Suprapubic skin (tissue), 4 donors: ENCODE data around the gene RFX2. TPM values are rescaled to one million over a fixed set of nuclear protein-coding genes. Genes with fewer than 3 reads are reported as not detected.
A peak's percentile ranks its signal among the peaks of the same experiment; 100 is the strongest.

ENCODE experiments used
- DNase-seq, 2 donors: peaks; one replicate each; pipeline ENCODE4 v3.0.0-alpha.2; 2019; ENCODE audit warnings: low spot score in 2 of 2
- H3K27ac ChIP-seq: fragments of 200-600 bp; sonication (generic); one replicate; pipeline ENCODE4 v1.5.1; 2019
- H3K27me3 ChIP-seq: fragments of 200-600 bp; sonication (generic); one replicate; pipeline ENCODE4 v1.5.1; 2019
- H3K36me3 ChIP-seq: fragments of 200-600 bp; sonication (generic); one replicate; pipeline ENCODE4 v1.5.1; 2019
- H3K4me1 ChIP-seq: fragments of 200-600 bp; sonication (generic); one replicate; pipeline ENCODE4 v1.5.1; 2019
- H3K4me3 ChIP-seq: fragments of 200-600 bp; sonication (generic); one replicate; pipeline ENCODE4 v1.5.1; 2019; ENCODE audit warnings: mild to moderate bottlenecking
- H3K9me3 ChIP-seq: fragments of 200-600 bp; sonication (generic); one replicate; pipeline ENCODE4 v1.5.1; 2019
- EP300 ChIP-seq: sonication (generic); formaldehyde crosslinking; IDR thresholded peaks from one replicate; pipeline ENCODE4 v1.6.1; 2017; ENCODE audit warnings: antibody characterized with exemption
- POLR2A ChIP-seq, 2 donors: fragments of 450-650 bp; IDR thresholded peaks; one replicate each; pipeline ENCODE4 v1.6.1; 2017; ENCODE audit warnings: antibody characterized with exemption in 2 of 2, mild to moderate bottlenecking in 2 of 2, moderate library complexity in 2 of 2
- POLR2AphosphoS5 ChIP-seq, 3 donors: sonication (generic); formaldehyde crosslinking; IDR thresholded peaks; one replicate each; pipeline ENCODE4 v1.6.1; 2017; ENCODE audit warnings: antibody characterized with exemption in 3 of 3
- WGBS: methylation state at CpG from one replicate; pipeline ENCODE4 v1.1.5; 2018; 5-methylcytosine and 5-hydroxymethylcytosine counted together
- total RNA-seq, 4 donors: library from RNA; depleted of rRNA; stranded (reverse); fragments of >200 nt; gene quantifications; one replicate each; pipeline ENCODE4 v1.1.0, GENCODE V29; 2016
- TF ChIP-seq, protein P1 (sequence below), 2 donors: fragments of 200-600 bp in 1 of 2; fragments of 450-650 bp in 1 of 2; sonication (generic) in 1 of 2; IDR thresholded peaks; one replicate each; pipeline ENCODE4 v1.5.1; 2016 to 2019; ENCODE audit warnings: antibody characterized with exemption in 2 of 2, mild to moderate bottlenecking in 1 of 2, moderate library complexity in 1 of 2

Gene RFX2
- total RNA-seq: 10 to 100 TPM; 28.8 to 62.0 (median 43.5) TPM

DNA sequence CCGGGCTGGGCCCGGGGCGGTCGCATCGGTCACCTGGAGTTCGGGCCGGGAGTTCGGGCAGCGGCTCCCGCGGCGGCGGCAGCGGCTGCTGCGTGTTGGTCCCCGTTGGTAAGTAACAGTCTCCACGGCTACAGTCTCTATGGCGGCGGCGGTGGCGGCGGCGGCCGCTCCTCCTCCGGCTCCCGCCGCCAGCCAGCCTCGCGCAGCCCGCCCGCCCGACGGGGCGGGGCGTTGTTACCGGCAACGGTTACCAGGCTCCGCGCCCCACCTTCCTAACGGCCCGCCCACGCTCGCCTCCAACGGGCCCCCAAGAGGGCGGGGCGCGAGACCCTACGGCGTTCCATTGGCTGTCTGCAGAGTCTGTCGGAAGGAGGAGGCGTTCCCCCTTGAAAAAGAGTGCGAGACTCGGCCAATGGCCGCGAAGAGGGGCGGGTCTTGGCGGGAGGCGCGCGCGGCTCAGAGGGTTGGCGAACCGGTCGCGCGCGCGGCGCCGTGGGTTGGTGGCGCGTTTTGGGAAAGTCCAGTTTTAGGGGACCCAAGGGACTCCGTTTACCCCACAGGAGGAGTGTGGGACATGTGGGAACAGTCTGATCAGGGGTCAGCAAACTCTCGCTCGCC lies at the start of gene RFX2:
Gene RFX2, minus strand, starts transcription at position 141 of the 618 bp plus-strand sequence. CDS start 63,004 bp downstream, outside the sequence.
- TF ChIP-seq POLR2A (IDR thresholded peaks at IDR 0.05): peak in 1 of 2 donors; percentile 88
- TF ChIP-seq, protein P1, sequence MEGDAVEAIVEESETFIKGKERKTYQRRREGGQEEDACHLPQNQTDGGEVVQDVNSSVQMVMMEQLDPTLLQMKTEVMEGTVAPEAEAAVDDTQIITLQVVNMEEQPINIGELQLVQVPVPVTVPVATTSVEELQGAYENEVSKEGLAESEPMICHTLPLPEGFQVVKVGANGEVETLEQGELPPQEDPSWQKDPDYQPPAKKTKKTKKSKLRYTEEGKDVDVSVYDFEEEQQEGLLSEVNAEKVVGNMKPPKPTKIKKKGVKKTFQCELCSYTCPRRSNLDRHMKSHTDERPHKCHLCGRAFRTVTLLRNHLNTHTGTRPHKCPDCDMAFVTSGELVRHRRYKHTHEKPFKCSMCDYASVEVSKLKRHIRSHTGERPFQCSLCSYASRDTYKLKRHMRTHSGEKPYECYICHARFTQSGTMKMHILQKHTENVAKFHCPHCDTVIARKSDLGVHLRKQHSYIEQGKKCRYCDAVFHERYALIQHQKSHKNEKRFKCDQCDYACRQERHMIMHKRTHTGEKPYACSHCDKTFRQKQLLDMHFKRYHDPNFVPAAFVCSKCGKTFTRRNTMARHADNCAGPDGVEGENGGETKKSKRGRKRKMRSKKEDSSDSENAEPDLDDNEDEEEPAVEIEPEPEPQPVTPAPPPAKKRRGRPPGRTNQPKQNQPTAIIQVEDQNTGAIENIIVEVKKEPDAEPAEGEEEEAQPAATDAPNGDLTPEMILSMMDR (IDR thresholded peaks at IDR 0.05): no peak
- peak in 1 of 3 donors; percentile 68 for TF ChIP-seq POLR2AphosphoS5 (IDR thresholded peaks at IDR 0.05)
- no peak for TF ChIP-seq EP300
- peak within 1 kb of the TSS; percentile 91 for H3K4me3 ChIP-seq
- 0% methylated on average over 11 of the region's 75 CpGs for WGBS

DNA sequence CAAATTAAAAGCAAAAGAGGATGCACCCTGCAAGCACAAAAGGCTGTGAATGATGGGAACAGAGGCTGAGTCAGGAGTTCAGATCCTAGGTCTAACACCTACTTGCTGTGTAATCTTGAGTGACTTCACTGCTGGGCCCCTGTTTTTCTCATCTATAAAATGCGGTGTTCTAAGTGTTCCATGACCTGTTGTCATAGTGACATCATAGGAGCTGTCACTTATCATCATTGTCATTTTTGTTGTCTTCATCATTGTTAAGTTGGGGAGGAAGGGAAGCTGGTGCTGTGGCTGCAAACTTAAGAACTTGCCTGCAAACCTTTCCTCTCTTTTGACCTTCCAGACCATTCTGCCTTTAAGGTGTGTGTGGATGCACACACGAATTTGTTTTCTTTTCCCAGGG lies 45.7 kb upstream of the RFX2 start:
- Histone ChIP-seq H3K4me3 (no peak overlapping the region), H3K27me3 (no peaks in the 10 kb centered on the region), H3K9me3 (peaks cover 4% of the 10 kb centered on the region), H3K4me1 (no peaks in the 10 kb centered on the region), H3K27ac (no peak overlapping the region), H3K36me3 (no peaks in the 10 kb centered on the region)
- no peak for DNase-seq
- WGBS: 61% methylated on average over 2 of the region's 2 CpGs
- TF ChIP-seq POLR2A (IDR thresholded peaks at IDR 0.05): no peak
- no peak for TF ChIP-seq POLR2AphosphoS5 (IDR thresholded peaks at IDR 0.05)
- TF ChIP-seq EP300: no peak
- TF ChIP-seq, protein P1 (IDR thresholded peaks at IDR 0.05): no peak

More for the DNA sequence above, at the start of gene RFX2:
- Histone ChIP-seq H3K36me3 (no peaks in the 10 kb centered on the region), H3K4me1 (peaks cover 27% of the 10 kb centered on the region), H3K9me3 (no peaks in the 10 kb centered on the region), H3K27me3 (no peaks in the 10 kb centered on the region), H3K27ac (peak within 1 kb of the TSS; percentile 88)
- DNase-seq: peak; percentile 99

DNA sequence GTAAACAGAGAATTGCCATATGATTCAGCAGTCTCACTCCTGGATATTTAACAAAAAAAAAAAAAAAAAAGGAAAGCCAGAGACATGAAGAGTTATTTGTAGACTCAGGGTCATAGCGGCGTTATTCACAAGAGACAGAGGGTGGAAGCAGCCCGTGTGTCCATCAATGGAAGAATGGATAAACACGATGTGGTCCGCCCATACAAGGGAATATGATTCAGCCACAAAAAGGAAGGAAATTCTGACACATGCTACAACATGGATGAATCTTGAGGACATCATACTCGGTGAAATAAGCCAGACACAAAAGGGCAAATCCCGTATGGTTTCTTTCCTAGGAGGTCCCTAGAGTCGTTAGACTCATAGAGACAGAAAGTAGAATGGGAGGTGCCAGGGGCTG lies 40.0 kb upstream of the RFX2 start:
- WGBS: 86% methylated on average over 8 of the region's 8 CpGs
- Histone ChIP-seq H3K4me3 (no peak overlapping the region), H3K4me1 (no peaks in the 10 kb centered on the region), H3K36me3 (no peaks in the 10 kb centered on the region), H3K9me3 (no peaks in the 10 kb centered on the region), H3K27ac (no peak overlapping the region), H3K27me3 (no peaks in the 10 kb centered on the region)
- DNase-seq: no peak
- TF ChIP-seq POLR2AphosphoS5 (IDR thresholded peaks at IDR 0.05): no peak
- TF ChIP-seq, protein P1 (IDR thresholded peaks at IDR 0.05): no peak
- TF ChIP-seq POLR2A (IDR thresholded peaks at IDR 0.05): no peak
- no peak for TF ChIP-seq EP300

DNA sequence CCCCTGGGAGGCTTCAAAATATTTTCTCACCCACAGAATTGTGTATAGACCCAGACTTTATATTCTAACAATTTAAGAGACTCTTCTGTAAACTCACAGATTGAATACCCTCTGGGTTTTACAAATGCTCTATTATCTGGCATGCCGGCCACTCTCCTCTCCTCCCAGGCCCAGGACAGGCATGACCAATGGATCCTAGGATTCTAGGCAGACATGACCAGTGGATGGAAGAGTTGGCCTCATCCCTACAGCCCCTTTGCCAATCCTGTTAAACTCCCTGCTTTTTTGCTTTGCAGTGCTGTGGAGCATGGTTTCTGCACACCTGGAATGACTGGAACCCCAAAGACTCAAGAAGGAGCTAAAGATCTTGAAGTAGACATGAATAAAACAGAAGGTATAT lies 30.9 kb upstream of the RFX2 start:
- WGBS: 63% methylated on average over 1 of the region's 1 CpG
- Histone ChIP-seq H3K9me3 (no peaks in the 10 kb centered on the region), H3K27me3 (no peaks in the 10 kb centered on the region), H3K27ac (no peak overlapping the region), H3K36me3 (no peaks in the 10 kb centered on the region), H3K4me3 (no peak overlapping the region), H3K4me1 (no peaks in the 10 kb centered on the region)
- TF ChIP-seq EP300 (no peak), POLR2AphosphoS5 (IDR thresholded peaks at IDR 0.05) (no peak), POLR2A (IDR thresholded peaks at IDR 0.05) (no peak)
- TF ChIP-seq, protein P1 (IDR thresholded peaks at IDR 0.05): no peak
- no peak for DNase-seq

DNA sequence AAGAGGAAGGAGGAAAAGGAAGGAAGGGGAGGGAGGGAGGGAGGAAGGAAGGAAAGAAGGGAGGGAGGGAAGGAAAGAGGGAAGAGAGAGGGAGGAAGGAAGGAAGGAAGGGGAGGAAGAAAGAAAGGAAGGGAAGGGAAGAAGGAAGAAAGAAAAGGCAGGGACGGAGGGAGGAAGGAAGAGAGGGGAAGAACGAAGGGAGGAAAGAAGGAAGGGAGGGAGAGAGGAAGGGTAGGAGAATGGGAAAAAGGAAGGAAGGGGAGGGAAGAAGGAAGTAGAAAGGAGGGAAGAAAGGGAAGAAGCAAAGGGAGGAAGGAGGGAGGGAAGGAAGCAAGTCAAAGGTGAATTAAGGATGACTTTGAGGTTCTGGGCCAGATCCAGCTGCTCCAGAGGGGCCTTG lies 28.2 kb upstream of the RFX2 start:
- TF ChIP-seq EP300: no peak
- TF ChIP-seq, protein P1 (IDR thresholded peaks at IDR 0.05): no peak
- no peak for TF ChIP-seq POLR2A (IDR thresholded peaks at IDR 0.05)
- no peak for TF ChIP-seq POLR2AphosphoS5 (IDR thresholded peaks at IDR 0.05)
- DNase-seq: no peak
- Histone ChIP-seq H3K36me3 (no peaks in the 10 kb centered on the region), H3K4me3 (no peak overlapping the region), H3K9me3 (no peaks in the 10 kb centered on the region), H3K4me1 (no peaks in the 10 kb centered on the region), H3K27ac (no peak overlapping the region), H3K27me3 (no peaks in the 10 kb centered on the region)
- WGBS: 76% methylated on average over 2 of the region's 2 CpGs
